Adipocyte (in vitro differentiated cells): ENCODE measurements around the gene SLC28A3.

ENCODE experiments used
- DNase-seq: peaks from one replicate; pipeline ENCODE4 v3.0.0-alpha.2; 2015; ENCODE audit warnings: low read depth
- H3K27me3 ChIP-seq: replicated peaks from 2 replicates; pipeline ENCODE4 v1.7.0; 2013; ENCODE audit warnings: mild to moderate bottlenecking, low read length, moderate library complexity; ENCODE audit not compliant: control insufficient read depth, insufficient read depth
- H3K36me3 ChIP-seq: 2 replicates; pipeline ENCODE4 v1.7.0; 2013; ENCODE audit warnings: low read length, mild to moderate bottlenecking, moderate library complexity; ENCODE audit not compliant: control insufficient read depth, insufficient read depth, severe bottlenecking
- H3K4me1 ChIP-seq: 2 replicates; pipeline ENCODE4 v1.7.0; 2013; ENCODE audit warnings: mild to moderate bottlenecking, low read length, moderate library complexity; ENCODE audit not compliant: control insufficient read depth, insufficient read depth
- H3K4me3 ChIP-seq: 2 replicates; pipeline ENCODE4 v1.7.0; 2013; ENCODE audit warnings: mild to moderate bottlenecking, low read length, moderate library complexity
- H3K9ac ChIP-seq: 2 replicates; pipeline ENCODE4 v1.7.0; 2013; ENCODE audit warnings: mild to moderate bottlenecking, low read length, moderate library complexity
- H3K9me3 ChIP-seq: 2 replicates; pipeline ENCODE4 v1.7.0; 2013; ENCODE audit warnings: mild to moderate bottlenecking, low read length, moderate library complexity; ENCODE audit not compliant: control insufficient read depth

SLC28A3 gene

GRCh38 chr9:84271531-84271900 lies 69.0 kb downstream of the SLC28A3 start:
- Histone ChIP-seq H3K9me3 (no peaks in the 10 kb centered on the region), H3K4me3 (peak overlapping the region; percentile 78), H3K9ac (peak overlapping the region; percentile 3), H3K4me1 (peaks cover 7% of the 10 kb centered on the region), H3K27me3 (no peaks in the 10 kb centered on the region), H3K36me3 (no peaks in the 10 kb centered on the region)
- peak; percentile 96 for DNase-seq

DNA sequence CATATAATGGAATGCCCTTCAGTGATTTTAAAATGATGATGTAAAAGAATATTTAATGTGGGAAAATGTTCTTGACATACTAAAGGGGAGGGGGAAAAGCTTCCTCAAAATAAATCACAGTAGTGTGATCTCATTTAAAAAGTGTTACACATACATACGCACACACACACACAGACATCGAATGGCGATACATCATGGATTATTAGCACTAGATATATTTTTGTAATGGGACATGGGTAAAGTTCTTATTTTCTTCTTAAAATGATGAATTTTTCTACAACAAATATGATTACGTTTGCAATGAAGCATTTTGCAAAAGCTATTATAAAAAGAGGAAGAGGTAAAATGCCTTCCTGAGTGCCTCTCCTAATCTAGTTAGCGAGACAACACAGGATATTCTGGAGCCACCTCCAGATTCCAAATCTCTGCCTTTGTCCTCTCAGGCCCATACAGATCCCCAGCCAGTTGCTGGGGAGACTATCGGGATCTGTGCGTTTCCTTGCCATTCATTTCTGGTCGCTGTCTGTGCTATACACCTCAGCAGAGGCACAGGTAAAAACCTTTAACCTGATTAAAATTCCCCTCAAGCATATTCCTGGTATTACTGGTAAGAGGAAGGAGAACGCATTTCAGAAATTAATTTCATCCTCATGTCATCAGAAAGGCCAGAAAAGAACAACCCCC lies 69.6 kb downstream of the SLC28A3 start:
- H3K4me1 ChIP-seq = peaks cover 7% of the 10 kb centered on the region
- peak overlapping the region; percentile 78 for H3K4me3 ChIP-seq

DNA sequence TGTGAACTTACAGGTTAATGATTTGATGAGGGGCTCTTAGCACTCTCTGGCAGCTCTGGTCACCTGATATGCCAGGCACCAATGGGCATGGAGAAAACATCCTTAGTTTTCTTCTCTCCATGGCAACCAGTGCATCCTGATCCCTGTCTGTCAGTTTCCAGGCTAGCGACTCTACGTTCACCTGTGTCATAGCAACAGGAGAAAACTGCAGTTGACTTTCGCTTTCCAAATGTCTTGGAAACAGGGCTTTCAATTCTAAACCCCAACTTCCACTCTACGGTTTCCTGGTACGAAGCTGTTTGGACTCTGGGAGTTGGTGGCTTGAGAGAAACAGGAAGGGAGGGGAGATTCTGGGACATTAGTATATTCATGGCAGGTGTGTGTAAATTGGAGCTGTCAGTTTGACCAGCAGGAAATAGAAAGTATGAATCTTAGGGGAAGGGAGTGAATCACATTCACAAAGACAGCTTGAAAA lies 74.4 kb downstream of the SLC28A3 start:
- no peaks in the 10 kb centered on the region for H3K9me3 ChIP-seq
- no peak overlapping the region for H3K4me3 ChIP-seq
- DNase-seq = no peak

More for the DNA sequence above, 69.6 kb downstream of the SLC28A3 start:
- Histone ChIP-seq H3K36me3 (no peaks in the 10 kb centered on the region), H3K27me3 (no peaks in the 10 kb centered on the region), H3K9me3 (no peaks in the 10 kb centered on the region), H3K9ac (peak overlapping the region; percentile 3)
- no peak for DNase-seq

DNA sequence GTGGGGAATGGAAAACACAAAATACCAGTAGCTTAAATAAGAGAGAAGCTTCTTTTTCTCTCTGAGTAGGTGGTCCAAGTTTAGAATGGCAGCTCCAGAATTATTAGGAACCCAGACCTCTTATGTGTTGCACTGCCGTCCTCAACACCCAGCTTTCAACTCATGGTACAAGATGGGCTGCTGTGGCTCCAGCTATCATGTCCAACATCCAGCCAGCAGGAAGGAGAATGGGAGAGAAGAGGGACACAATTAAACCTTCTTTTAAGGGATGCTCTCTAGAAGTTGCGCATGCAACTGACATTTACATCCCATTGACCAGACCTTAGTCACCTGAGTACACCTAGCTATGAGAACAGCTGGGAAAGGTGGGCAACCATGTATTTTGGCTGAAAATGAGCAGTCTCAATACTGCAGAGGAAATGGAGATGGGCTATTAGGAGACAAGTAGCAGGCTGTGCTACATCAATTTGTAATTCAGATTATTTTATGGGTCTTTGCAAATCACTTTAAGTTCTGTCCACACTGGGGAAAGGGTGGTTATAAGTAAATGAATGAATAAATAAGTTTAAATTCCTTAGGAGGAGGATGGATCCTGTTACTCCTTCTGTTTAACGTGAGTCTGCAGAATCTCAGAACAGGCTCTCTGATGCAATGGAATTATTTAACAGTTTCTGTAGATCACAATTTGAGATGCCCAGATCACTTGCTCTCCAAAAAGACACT lies 76.1 kb downstream of the SLC28A3 start:
- H3K9ac ChIP-seq = no peak overlapping the region
- H3K27me3 ChIP-seq = no peaks in the 10 kb centered on the region
- H3K4me3 ChIP-seq = no peak overlapping the region
- H3K36me3 ChIP-seq = no peaks in the 10 kb centered on the region
- no peaks in the 10 kb centered on the region for H3K4me1 ChIP-seq
- no peaks in the 10 kb centered on the region for H3K9me3 ChIP-seq
- no peak for DNase-seq

More for the DNA sequence above, 74.4 kb downstream of the SLC28A3 start:
- H3K4me1 ChIP-seq = peaks cover 2% of the 10 kb centered on the region
- no peaks in the 10 kb centered on the region for H3K36me3 ChIP-seq
- H3K9ac ChIP-seq = no peak overlapping the region
- no peaks in the 10 kb centered on the region for H3K27me3 ChIP-seq

GRCh38 chr9:84261070-84261746 lies 79.3 kb downstream of the SLC28A3 start:
- H3K9me3 ChIP-seq = no peaks in the 10 kb centered on the region
- H3K36me3 ChIP-seq = no peaks in the 10 kb centered on the region
- peaks cover 3% of the 10 kb centered on the region for H3K27me3 ChIP-seq
- DNase-seq = peak; percentile 92
- H3K4me3 ChIP-seq = peak overlapping the region; percentile 55
- H3K9ac ChIP-seq = peak overlapping the region; percentile 10
- H3K4me1 ChIP-seq = no peaks in the 10 kb centered on the region

- no peaks in the 10 kb centered on the region for H3K9me3 ChIP-seq
- no peaks in the 10 kb centered on the region for H3K4me1 ChIP-seq
- DNase-seq = no peak
- no peak overlapping the region for H3K9ac ChIP-seq
- no peaks in the 10 kb centered on the region for H3K36me3 ChIP-seq
- no peak overlapping the region for H3K4me3 ChIP-seq
- H3K27me3 ChIP-seq = peaks cover 8% of the 10 kb centered on the region
These were observed 82.2 kb downstream of the SLC28A3 start for GRCh38 chr9:84258371-84258770.

DNA sequence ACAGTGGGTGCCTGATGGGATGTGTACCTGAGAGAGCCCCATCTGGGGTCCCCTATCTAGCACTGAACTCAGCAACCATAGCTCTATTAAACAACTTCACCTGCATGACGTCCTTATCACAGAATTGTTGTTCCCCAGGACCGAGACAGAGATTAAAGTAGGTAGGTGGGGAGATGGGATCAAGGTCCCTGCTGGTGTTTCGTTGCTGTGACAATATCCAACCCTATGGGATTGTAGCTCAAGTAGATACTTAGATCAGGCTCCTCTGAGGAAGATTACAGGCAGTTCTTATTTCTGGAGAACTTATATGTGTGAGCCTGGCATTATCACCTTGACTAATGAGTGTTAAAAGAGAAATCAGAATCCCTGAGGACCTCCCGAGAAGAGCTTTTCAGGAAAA lies 84.9 kb downstream of the SLC28A3 start:
- no peaks in the 10 kb centered on the region for H3K9me3 ChIP-seq
- no peak for DNase-seq
- no peaks in the 10 kb centered on the region for H3K4me1 ChIP-seq
- no peak overlapping the region for H3K9ac ChIP-seq
- H3K4me3 ChIP-seq = no peak overlapping the region
- H3K27me3 ChIP-seq = peaks cover 20% of the 10 kb centered on the region
- no peaks in the 10 kb centered on the region for H3K36me3 ChIP-seq

DNA sequence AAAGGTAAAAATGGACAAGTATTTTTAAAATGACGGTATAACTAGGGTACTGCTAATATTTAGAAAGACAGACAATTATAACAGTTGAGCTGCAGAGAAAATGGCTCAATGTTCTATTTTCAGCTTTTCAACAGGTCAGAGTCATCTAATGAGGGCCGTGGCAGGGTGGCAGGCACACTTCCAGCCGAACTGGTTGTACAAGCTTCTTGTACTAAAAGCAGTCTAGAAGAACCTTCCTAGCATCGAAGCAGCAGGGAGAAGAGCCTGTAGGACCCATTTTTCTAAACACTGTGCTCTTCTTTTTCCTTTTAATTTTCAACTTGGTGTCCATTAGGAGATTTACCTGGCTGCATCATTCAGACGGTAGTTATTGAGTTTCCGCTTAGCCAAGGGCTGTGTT lies 85.6 kb downstream of the SLC28A3 start:
- Histone ChIP-seq H3K9me3 (no peaks in the 10 kb centered on the region), H3K27me3 (peaks cover 22% of the 10 kb centered on the region), H3K4me3 (no peak overlapping the region), H3K4me1 (no peaks in the 10 kb centered on the region), H3K9ac (no peak overlapping the region), H3K36me3 (no peaks in the 10 kb centered on the region)
- DNase-seq = no peak

DNA sequence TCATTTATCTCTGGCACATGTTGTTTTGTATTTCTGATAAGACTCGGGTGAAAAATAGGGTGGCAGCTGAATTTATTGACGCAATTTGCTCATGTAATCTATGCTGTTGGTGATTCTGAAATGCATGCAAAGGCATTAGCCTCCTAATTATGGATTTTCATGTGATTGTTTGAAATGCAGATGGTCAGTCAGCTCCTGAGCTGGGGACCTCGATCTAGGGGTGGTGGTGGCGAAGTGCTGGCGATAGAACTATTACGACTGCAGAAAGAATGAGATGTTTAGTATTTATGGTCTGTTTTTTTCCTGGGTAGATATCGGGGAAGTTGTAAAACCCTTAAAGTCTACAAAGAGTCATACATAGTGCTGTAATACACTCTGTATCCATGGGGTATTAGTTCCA lies 88.6 kb downstream of the SLC28A3 start:
- no peak for DNase-seq
- H3K4me1 ChIP-seq = no peaks in the 10 kb centered on the region
- no peaks in the 10 kb centered on the region for H3K9me3 ChIP-seq
- H3K27me3 ChIP-seq = peaks cover 22% of the 10 kb centered on the region
- no peak overlapping the region for H3K4me3 ChIP-seq
- no peaks in the 10 kb centered on the region for H3K36me3 ChIP-seq
- H3K9ac ChIP-seq = no peak overlapping the region

GRCh38 chr9:84241817-84242373 lies 98.7 kb downstream of the SLC28A3 start:
- peaks cover 6% of the 10 kb centered on the region for H3K27me3 ChIP-seq
- H3K36me3 ChIP-seq = no peaks in the 10 kb centered on the region
- H3K4me1 ChIP-seq = no peaks in the 10 kb centered on the region
- no peak overlapping the region for H3K9ac ChIP-seq
- DNase-seq = no peak
- no peak overlapping the region for H3K4me3 ChIP-seq
- peaks cover 11% of the 10 kb centered on the region for H3K9me3 ChIP-seq

DNA sequence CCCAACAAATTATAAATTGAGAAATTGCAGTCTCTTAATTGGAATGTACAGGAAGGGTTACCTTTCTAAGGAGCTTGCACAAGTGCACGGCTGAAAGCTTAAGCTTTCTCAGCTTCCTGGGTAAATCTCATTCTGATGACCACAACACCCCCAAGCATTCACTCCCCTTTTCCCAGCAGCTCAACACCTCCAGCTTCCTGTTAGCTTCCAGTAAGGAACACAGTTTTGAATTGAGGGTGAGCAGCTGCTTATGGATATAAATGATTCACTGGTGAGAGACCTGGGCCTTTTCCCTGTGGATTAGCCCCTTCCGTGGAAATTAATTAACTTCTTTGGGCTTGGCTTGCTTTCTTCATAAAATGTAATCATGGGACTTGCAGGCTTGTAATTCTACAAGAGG lies 101.2 kb downstream of the SLC28A3 start:
- no peak overlapping the region for H3K9ac ChIP-seq
- H3K36me3 ChIP-seq = no peaks in the 10 kb centered on the region
- H3K4me3 ChIP-seq = no peak overlapping the region
- peaks cover 18% of the 10 kb centered on the region for H3K9me3 ChIP-seq
- no peaks in the 10 kb centered on the region for H3K27me3 ChIP-seq
- DNase-seq = no peak
- H3K4me1 ChIP-seq = no peaks in the 10 kb centered on the region
